Measurements from ENCODE around the gene STXBP2.

The STXBP2 gene

GRCh38 chr19:7681340-7682174 lies 44.6 kb downstream of the STXBP2 start:
- peak; percentile 88 for DNase-seq

DNA sequence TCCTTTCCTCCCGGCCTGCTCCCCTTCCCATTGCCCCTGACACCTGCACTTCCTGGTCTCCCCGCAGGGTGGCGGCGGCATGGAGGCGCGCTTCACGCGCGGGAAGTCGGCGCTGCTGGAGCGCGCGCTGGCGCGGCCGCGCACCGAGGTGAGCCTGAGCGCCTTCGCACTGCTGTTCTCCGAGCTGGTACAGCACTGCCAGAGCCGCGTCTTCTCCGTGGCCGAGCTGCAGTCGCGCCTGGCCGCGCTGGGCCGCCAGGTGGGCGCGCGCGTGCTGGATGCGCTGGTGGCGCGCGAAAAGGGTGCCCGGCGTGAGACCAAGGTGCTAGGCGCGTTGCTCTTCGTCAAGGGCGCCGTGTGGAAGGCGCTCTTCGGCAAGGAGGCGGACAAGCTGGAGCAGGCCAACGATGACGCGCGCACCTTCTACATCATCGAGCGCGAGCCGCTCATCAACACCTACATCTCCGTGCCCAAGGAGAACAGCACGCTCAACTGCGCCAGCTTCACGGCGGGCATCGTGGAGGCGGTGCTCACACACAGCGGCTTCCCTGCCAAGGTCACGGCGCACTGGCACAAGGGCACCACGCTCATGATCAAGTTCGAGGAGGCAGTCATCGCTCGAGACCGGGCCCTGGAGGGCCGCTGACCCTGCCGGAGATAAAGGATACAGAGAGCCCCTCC lies 45.4 kb downstream of the STXBP2 start:
- DNase-seq: no peak

DNA sequence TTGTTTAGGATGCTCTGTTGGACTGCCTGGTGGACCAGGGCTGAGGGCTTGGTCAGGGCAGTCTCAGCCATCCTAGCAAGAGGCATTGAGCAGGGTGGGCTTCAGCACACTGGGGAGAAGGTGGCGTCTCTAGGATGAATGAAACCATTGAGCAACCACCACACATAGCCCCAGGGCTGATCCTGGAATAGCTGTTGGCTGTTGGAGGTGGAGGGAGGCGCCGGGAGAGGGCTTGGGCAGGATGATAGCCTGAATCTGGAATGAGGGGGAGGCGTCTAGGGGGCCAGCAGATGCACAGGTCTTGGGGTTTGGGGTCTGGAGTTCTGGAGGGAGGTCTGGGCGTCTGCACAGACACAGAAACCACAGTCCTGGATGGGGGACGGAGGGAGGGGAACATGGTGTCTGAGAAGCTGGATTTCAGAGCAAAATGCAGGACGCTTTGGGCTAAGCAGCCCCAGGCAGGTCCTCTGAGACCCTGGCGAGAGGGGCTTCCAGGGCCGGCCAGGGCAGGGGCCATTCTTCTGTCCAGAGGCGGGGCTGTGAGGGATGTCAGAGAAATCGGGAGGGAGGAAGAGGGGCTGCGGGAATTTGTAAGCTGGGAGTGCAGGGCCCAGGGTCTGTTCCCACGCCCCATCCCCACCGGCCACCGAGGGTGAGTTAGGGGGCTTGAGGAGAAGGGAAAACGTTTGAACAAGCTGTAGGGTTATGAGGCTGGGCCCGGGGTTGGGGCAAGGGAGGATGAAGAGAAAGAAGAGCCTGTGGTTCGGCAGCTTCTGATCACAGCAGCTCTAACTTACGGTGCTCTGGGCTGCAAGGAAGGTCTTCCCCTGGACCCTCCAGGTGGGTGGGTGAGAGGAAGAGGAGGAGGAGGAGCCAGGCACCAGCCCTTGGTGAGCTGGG lies 48.9 kb downstream of the STXBP2 start:
- no peak for DNase-seq

DNA sequence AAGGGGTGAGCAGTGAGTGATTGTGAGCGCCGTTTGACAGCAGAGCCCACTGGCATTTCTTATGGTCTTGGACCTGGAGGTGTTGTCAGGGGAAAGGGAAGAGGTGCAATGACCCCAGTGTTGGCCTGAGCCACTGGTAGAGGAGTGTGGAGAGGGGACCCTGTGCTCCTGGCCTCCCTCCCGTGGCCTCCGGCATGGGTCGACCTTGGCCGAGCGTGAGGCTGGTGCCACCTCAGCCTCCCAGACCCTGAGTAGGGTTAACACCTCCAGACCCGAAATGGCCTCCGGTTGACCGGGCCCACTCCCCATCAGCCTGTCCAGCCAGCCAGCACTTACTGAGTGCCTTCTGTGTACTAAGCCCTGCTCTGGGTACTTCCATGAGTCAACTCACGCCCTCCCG lies 50.3 kb downstream of the STXBP2 start:
- DNase-seq: no peak

- DNase-seq: no peak
Measured at GRCh38 chr19:7689165-7689564, 52.3 kb downstream of the STXBP2 start.

DNA sequence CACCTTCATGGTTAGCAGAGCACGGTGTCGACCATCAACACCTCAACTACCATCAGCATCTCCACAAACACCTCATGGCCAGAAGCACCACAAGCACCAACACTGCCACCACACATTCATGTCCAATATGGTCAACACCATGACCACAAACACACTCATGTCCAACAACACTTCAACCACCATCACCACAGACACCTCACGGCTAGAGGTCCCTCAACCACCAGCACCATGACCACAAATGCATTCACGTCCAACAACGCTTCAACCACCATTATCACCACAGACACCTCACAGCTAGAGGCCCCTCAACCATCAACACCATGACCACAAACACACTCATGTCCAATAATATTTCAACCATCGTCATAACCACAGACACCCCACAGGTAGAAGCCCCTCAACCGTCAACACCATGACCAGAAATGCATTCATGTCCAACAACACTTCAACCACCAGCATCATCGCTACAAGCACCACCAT lies 53.9 kb downstream of the STXBP2 start:
- DNase-seq: no peak

DNA sequence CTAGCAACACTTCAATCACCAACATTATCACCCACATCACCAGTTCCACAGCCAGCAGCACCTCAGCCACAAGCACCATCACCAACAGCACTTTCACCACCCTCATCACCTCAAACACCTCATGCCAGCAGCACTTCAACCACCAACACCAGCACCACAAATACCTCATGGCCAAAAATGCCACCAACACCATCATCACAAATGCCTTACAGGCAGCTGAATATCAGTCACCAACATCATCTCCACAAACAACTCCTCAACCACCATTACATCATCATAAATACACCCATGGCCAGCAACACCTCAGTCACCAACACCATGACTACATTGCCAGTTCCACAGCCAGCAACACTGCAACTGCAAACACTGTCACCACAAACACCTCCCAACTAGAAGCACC lies 54.6 kb downstream of the STXBP2 start:
- no peak for DNase-seq

DNA sequence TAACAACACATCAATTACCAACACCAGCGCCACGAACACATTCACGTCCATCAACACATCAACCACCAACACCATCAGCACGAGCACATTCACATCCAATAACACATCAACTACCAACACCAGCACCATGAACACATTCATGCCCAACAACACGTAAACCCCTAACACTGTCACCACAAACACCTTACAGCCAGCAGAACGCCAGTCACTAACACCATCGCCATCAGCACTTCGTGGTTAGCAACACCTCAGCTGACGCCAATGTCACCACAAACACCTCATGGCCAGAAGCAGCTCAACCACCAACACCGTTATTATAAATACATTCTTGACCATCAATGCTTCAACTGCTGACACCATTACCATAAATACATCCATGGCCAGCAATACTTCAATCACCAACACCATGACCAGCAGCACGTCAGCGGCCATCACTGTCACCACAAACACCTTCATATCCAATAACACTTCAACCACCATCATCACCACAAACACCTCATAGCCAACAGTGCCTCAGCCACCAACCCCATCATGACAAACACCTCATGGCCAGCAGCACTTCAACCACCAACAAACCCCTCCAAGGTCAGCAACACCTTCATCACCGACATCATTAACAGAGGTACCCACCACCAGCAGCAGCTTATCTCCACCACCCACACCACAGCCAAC lies 55.6 kb downstream of the STXBP2 start:
- no peak for DNase-seq

DNA sequence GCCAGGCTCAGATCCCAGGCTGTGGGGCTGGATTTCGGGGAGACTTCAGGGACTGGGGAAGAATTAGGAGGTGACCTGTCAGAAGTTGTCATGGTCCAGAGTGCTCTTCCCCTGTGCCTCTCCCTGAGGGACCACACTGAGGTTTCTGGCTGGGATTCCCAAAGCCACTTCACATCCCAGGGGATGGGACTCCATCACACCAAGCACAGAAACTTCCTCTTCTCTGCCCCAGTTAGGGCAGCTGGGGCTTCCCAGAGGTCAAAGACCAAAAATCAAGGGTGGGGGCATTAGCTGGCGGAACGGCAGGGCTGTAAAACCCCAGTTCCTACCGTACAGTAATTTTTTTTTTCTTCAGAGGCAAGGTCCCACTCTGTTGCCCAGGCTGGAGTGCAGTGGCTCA lies 57.6 kb downstream of the STXBP2 start:
- no peak for DNase-seq

Measured in CD4-positive, alpha-beta T cell treated with Interleukin-4 for 4 hours (primary cell).